HUES64 (cell line): ENCODE measurements around the gene PIAS4.

Source experiments
- H3K27ac ChIP-seq: 2 replicates; pipeline ENCODE4 v1.7.0; 2013; ENCODE audit warnings: low read depth, low read length, inconsistent platforms
- H3K27me3 ChIP-seq: 2 replicates; pipeline ENCODE4 v1.6.1; 2013; ENCODE audit warnings: mild to moderate bottlenecking, low read length; ENCODE audit not compliant: insufficient read depth
- H3K36me3 ChIP-seq: 2 replicates; pipeline ENCODE4 v1.6.1; 2013; ENCODE audit warnings: mild to moderate bottlenecking, low read length; ENCODE audit not compliant: insufficient read depth
- H3K4me1 ChIP-seq: 2 replicates; pipeline ENCODE4 v1.6.1; 2013; ENCODE audit warnings: mild to moderate bottlenecking, low read length, moderate library complexity; ENCODE audit not compliant: insufficient read depth
- H3K4me3 ChIP-seq: 2 replicates; pipeline ENCODE4 v1.5.1; 2013; ENCODE audit warnings: mild to moderate bottlenecking, low read length, moderate library complexity
- H3K9ac ChIP-seq: 2 replicates; pipeline ENCODE4 v1.6.1; 2013; ENCODE audit warnings: mild to moderate bottlenecking, low read depth, low read length
- H3K9me3 ChIP-seq: 2 replicates; pipeline ENCODE4 v1.6.1; 2013; ENCODE audit warnings: low read depth, low read length; ENCODE audit not compliant: insufficient read depth
- WGBS: fragments of 150-250, 120-280 bp; methylation state at CpG from one replicate; pipeline ENCODE4 v1.1.7; 2013; ENCODE audit warnings: missing lambda C conversion rate; 5-methylcytosine and 5-hydroxymethylcytosine counted together

PIAS4 gene

DNA sequence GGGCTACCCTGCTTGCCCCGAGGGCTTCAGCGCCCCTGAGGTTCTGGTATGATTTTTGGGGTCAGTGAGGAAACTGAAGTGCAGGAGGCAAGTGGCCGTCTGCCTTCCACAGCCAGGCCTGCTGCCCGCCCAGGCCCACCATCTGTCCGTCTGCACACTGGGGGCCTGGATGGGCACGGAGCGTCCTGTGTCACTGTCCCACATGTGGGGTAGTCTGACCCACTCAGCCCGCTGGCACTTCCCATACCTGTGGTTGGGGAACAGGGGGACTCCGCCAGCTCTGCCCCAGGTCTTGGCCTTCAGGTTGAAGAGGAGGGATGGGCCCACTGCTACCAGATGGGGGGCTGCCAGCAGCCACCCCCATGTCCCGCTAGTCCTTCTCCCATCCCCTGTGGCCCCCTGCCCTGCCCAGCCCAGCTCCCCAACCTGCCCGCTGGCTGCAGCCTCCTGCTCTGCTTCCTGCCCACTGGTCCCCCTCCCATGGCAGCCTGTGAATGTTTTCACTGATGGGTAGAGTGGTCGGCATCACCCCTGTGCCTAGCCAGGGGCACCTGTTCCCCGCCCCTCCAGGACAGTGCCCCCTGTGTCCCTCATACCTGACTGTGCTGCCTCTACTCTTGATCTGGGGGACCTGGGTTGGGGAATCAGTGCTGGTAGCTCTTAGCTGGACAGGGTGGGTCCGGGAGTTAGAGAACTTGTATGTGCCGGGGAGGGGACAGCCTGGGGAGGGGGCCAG, 9.5 kb downstream of the PIAS4 start:
- 97% methylated on average over 15 of the region's 15 CpGs for WGBS
- H3K36me3 ChIP-seq, result peaks cover 48% of the 10 kb centered on the region

DNA sequence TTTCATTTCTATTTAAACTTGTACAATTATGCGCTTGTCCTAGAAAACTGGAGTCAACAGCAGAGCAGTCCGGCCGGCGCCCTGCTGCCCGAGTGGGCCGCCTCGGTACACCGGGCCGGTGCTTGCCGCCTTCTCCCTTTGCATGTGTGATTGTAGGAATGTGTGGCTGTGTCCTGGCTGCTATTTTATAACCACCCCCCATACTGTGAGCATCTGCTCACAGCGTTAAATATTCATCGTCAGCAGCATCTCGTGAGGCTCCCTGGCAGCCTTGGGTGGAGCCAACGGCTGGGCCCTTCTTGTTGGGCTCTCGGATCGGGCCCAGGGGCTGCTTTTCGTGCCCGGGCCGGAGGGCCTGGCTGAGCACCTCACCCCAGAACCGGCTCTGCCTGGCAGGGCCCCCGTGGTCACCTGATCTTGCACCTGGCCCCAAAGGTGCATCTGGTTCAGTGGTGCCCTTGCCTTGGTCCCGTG, 10.6 kb downstream of the PIAS4 start:
- Histone ChIP-seq H3K4me1 (no peaks in the 10 kb centered on the region), H3K36me3 (peaks cover 38% of the 10 kb centered on the region), H3K4me3 (no peak overlapping the region), H3K9me3 (no peaks in the 10 kb centered on the region), H3K9ac (no peak overlapping the region), H3K27ac (no peak overlapping the region), H3K27me3 (no peaks in the 10 kb centered on the region)
- WGBS, result 93% methylated on average over 22 of the region's 22 CpGs

More for the DNA sequence above, 9.5 kb downstream of the PIAS4 start:
- Histone ChIP-seq H3K4me1 (no peaks in the 10 kb centered on the region), H3K27me3 (no peaks in the 10 kb centered on the region), H3K9me3 (no peaks in the 10 kb centered on the region), H3K27ac (no peak overlapping the region), H3K4me3 (no peak overlapping the region), H3K9ac (no peak overlapping the region)

DNA sequence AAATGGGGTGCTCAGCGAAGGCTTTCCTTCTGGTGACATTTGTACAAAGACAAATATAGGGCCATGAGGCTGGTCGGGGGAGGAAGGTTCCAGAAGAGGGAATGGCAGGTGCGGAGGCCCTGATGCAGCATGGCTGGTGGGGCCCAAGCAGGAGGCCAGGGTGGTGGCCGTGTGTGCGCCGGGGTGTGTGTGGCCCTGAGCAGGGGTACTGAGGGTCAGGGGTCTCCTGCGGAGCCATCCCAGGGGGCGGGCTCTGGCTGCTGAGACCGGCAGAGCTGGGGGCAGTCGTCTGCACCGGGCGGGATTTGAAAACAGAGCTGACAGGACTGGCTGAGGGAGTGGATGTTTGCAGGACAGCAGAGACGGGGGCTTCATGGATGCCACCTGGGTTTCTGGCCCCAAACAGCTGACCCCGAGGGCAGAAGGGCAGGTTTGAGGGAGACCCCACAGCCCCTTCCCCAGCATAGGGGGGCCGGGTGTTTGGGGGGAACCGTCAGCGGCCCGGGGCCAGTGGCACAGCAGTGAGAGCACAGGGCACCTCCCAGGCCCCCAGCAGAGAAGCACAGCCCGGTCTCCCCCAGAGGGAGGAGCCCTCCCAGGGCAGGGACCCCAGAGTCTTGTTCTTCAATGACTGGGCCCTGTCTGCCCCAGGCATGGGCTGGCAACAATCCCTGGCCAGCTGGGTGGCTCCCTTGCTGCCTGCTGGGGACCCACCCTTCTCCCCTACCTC, 11.4 kb downstream of the PIAS4 start:
- 93% methylated on average over 19 of the region's 19 CpGs for WGBS
- Histone ChIP-seq H3K9me3 (no peaks in the 10 kb centered on the region), H3K4me3 (no peak overlapping the region), H3K36me3 (peaks cover 35% of the 10 kb centered on the region), H3K27me3 (no peaks in the 10 kb centered on the region), H3K9ac (no peak overlapping the region), H3K27ac (no peak overlapping the region), H3K4me1 (no peaks in the 10 kb centered on the region)

DNA sequence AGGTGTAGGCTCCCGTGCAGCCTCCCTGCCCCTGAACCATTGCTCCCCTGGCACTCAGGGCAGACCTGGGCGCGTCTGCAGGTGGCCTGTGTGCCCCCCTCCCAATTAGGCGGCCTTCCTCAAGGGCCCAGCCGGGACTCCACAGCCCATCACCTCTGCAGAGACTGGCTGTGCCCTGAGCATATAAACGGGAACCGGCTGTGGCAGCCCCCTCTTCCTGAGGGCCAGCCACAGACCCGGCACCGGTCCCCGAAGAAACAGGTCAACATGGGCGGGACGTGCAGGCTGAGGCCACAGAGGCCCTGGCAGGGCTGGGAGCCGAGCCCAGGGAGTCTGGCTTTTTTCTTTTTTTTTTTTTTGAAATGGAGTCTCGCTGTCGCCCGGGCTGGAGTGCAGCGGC, 12.0 kb downstream of the PIAS4 start:
- no peaks in the 10 kb centered on the region for H3K4me1 ChIP-seq
- no peaks in the 10 kb centered on the region for H3K9me3 ChIP-seq
- peaks cover 36% of the 10 kb centered on the region for H3K36me3 ChIP-seq

DNA sequence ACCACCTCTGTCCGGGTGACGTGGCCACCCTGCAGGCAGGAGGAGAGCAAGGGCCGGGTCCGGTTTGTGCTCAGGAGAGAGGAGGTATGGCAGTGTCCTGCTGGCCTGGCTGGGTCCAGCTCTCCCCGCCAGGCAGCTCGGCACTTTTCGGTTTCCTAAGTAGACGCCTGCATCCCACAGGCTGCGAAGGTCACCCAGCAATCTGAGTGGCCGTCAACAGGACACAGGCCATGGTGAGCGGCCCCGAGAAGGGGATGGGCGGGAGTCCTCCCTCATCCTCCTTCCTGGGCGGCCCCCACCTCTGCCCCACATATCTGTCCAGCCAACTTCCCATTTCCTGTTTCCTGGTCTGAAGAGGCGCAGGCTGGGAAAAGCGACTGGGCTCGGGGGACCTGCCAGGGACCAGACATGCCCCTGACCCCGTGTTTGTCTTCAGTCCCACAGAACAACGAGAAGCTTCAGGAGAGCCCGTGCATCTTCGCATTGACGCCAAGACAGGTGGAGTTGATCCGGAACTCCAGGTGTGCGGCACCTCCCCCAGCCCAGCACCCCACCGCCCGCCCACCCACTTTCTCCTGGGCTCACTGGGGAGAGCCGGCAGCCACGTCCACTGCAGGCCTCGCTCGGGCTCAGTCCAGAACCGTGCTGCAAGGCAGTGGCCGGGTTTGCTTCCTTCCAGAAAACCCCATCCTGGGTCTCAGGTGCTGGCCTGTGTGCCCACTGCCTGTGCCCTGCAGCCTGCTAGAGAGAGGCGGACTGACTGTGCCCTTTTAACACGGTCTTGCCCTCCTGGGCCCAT, 16.3 kb downstream of the PIAS4 start:
- H3K36me3 ChIP-seq, result peaks cover 22% of the 10 kb centered on the region

More for the DNA sequence above, 12.0 kb downstream of the PIAS4 start:
- Histone ChIP-seq H3K4me3 (no peak overlapping the region), H3K9ac (no peak overlapping the region), H3K27ac (no peak overlapping the region), H3K27me3 (no peaks in the 10 kb centered on the region)
- 95% methylated on average over 14 of the region's 17 CpGs for WGBS

DNA sequence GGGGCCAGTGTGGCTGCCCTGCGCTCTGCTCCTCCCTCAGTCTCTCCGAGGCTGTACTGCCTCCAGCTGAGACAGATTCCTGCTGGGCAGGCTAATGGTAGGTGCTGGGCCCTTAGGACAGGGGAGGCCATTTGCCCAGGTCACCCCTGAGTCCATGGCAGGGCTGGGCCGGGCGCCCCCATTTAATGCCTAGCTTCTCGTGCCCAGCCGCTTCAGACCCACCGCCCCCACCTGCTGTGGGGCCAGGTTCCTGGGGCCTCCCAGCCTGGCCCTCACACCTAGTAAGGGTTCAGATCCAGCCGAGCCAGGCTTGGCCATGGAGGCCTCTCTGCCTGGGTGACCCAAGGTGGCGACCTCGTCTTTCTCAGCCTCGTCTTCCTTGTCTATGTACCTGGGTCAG, 17.8 kb downstream of the PIAS4 start:
- WGBS, result 72% methylated on average over 11 of the region's 11 CpGs
- peaks cover 30% of the 10 kb centered on the region for H3K36me3 ChIP-seq
- no peak overlapping the region for H3K4me3 ChIP-seq
- no peak overlapping the region for H3K9ac ChIP-seq
- H3K9me3 ChIP-seq, result no peaks in the 10 kb centered on the region
- no peak overlapping the region for H3K27ac ChIP-seq
- H3K4me1 ChIP-seq, result no peaks in the 10 kb centered on the region
- no peaks in the 10 kb centered on the region for H3K27me3 ChIP-seq

More for the DNA sequence above, 16.3 kb downstream of the PIAS4 start:
- WGBS, result 94% methylated on average over 34 of the region's 34 CpGs
- Histone ChIP-seq H3K27ac (no peak overlapping the region), H3K9me3 (no peaks in the 10 kb centered on the region), H3K9ac (no peak overlapping the region), H3K27me3 (no peaks in the 10 kb centered on the region), H3K4me3 (no peak overlapping the region), H3K4me1 (no peaks in the 10 kb centered on the region)

DNA sequence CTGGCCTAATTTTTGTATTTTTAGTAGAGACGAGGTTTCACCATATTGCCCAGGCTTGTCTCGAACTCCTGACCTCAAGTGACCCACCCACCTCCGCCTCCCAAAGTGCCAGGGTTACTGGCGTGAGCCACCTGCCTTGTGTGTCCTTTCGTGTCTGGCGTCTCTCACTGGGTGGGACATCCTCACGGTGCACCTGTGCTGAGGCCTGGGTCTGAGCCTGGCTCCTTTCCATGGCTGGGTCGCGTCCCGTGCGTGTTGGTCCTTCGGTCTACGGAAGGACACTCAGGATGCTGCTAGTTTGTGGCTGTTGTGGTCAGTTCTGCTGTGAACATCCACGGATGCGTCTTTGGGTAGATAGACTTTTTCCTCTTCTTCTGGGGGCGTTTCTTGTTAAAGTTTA, 19.6 kb downstream of the PIAS4 start:
- Histone ChIP-seq H3K36me3 (peaks cover 39% of the 10 kb centered on the region), H3K9me3 (no peaks in the 10 kb centered on the region), H3K4me1 (no peaks in the 10 kb centered on the region), H3K27ac (no peak overlapping the region), H3K4me3 (no peak overlapping the region), H3K9ac (no peak overlapping the region), H3K27me3 (no peaks in the 10 kb centered on the region)
- 95% methylated on average over 15 of the region's 16 CpGs for WGBS

DNA sequence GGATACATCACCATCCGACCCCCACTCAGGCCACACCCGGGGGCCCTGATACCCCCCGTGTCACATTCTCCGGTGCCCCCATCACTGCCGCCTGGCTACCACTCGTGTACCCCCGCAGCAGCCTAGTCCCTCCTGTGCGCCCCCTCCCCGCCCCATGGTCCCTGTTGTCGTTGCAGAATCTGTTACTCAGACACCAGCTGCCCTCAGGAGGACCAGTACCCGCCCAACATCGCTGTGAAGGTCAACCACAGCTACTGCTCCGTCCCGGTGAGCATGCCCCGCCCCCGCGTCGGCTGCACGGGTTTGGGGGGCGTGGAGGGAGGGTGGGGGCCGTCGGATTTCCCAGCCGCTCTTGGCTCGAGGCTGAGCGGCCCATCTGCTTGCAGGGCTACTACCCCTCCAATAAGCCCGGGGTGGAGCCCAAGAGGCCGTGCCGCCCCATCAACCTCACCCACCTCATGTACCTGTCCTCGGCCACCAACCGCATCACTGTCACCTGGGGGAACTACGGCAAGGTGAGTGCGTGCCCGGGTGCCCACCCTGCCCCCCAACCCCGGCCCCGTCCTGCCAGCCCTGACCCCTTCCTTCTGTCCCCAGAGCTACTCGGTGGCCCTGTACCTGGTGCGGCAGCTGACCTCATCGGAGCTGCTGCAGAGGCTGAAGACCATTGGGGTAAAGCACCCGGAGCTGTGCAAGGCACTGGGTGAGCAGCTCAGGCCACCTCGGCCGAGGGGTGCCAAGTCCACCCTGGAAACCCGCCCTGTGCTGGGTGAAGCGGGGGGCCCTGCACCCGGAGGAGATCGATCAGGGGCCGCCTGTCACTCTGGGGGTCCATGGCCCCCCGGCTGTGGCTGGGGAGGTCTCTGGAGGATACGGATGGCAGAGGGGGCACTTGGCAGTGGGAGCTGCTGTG, 21.1 kb downstream of the PIAS4 start:
- Histone ChIP-seq H3K9ac (no peak overlapping the region), H3K36me3 (peaks cover 50% of the 10 kb centered on the region)
- WGBS, result 95% methylated on average over 48 of the region's 48 CpGs

DNA sequence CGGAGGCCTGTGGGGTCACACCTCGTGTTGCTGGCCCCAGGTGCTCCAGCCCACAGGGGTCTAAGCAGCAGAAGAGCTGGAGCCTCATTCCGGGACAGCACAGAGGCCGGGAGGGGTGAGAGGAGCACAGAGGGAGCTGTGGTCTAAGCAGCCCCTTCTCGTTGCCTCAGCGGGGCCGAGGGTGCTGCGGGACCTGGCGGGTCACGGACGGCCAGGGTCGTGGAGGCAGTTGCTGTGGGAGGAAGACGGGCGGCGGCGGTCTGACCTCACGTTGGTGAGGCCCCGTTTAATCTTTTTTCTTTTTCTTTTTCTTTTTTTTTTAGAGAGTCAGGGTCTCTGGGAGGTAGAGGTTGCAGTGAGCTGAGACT, 21.7 kb downstream of the PIAS4 start:
- Histone ChIP-seq H3K9ac (no peak overlapping the region), H3K4me3 (no peak overlapping the region), H3K27ac (no peak overlapping the region), H3K4me1 (no peaks in the 10 kb centered on the region), H3K36me3 (peaks cover 49% of the 10 kb centered on the region), H3K27me3 (no peaks in the 10 kb centered on the region), H3K9me3 (no peaks in the 10 kb centered on the region)
- 97% methylated on average over 17 of the region's 18 CpGs for WGBS

More for the DNA sequence above, 21.1 kb downstream of the PIAS4 start:
- no peaks in the 10 kb centered on the region for H3K9me3 ChIP-seq
- no peak overlapping the region for H3K27ac ChIP-seq
- H3K27me3 ChIP-seq, result no peaks in the 10 kb centered on the region
- no peak overlapping the region for H3K4me3 ChIP-seq
- H3K4me1 ChIP-seq, result no peaks in the 10 kb centered on the region

DNA sequence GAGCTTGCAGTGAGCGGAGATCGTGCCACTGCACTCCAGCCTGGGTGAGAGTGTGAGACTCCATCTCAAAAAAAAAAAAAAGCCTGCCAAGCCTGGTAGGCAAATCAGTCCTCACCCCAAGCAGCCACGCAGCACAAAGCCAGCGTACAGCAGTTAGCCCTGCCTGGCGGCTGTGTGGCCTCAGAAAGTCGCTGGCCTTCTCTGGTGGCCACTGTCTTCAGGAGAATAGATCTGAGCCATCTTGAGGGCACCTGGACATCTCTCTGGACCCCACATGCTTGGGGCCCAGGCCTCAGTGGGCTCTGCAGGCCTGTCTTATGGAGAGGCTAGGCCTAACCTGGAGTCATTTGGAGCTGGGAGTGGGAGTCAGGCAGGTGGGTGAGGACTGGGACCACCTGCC, 23.0 kb downstream of the PIAS4 start:
- H3K9me3 ChIP-seq, result no peaks in the 10 kb centered on the region
- no peak overlapping the region for H3K9ac ChIP-seq
- WGBS, result 94% methylated on average over 6 of the region's 6 CpGs
- no peak overlapping the region for H3K27ac ChIP-seq
- no peaks in the 10 kb centered on the region for H3K4me1 ChIP-seq
- no peaks in the 10 kb centered on the region for H3K27me3 ChIP-seq
- H3K36me3 ChIP-seq, result peaks cover 44% of the 10 kb centered on the region
- H3K4me3 ChIP-seq, result no peak overlapping the region
